ENCODE results near the gene GTF2A1.
A peak's percentile ranks its signal among the peaks of the same experiment; 100 is the strongest.

DNA sequence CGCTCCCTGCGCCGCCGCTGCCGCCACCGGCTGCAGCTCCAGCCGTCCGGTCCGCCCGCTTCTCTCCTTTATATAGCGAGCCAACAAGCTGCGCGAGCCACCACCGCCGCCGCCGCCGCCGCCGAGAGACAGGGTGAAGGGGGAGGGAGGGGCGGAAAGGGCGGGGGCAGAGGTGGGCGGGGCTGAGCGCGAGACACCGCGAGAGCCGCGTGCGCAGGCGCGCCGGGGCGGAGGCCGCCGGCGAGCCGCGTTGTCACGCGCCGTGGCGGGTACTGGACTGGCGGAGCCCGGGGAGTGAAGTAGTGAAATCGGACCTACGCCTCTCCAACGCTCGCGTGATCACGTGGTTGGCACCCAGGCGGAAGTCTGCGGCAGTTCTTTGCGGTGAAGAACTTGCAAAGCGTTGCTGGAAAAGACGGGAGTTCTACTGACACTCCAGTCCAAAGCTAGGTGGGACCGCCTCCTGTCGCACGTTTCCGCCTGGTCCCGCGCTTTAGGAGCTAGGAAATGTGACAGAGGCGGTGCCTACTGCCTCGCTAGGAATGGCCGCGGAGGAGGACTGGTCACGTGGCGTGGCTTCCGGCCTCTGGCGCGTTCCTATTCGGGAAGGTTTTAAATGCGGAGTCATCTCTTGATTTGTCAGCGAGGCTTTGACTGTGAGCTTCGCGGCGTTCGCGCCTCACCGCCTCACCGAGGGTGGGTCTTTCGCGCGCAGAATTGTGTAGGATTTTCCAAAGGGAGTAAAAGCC is at the start of gene GTF2A1:
- peak; percentile 98 for TF ChIP-seq POLR2A (IDR thresholded peaks at IDR 0.05; ENCODE audit: low read depth)
- no peak for TF ChIP-seq CTCF (IDR thresholded peaks at IDR 0.05)

Data from esophagus muscularis mucosa (tissue), 3 donors.